PC-9 (cell line): ENCODE results near the gene MOK.

ENCODE experiments used
- EZH2 ChIP-seq: fragments of 200-600 bp; sonication (generic); IDR thresholded peaks from 2 replicates; pipeline ENCODE4 v1.8.0; 2017; ENCODE audit warnings: antibody characterized with exemption, low read depth
- TF ChIP-seq, protein P1 (sequence below): fragments of 200-600 bp; sonication (generic); conservative IDR thresholded peaks from 2 replicates; pipeline ENCODE4 v1.6.1; 2017; ENCODE audit warnings: mixed run types, antibody characterized with exemption, mild to moderate bottlenecking, moderate library complexity

DNA sequence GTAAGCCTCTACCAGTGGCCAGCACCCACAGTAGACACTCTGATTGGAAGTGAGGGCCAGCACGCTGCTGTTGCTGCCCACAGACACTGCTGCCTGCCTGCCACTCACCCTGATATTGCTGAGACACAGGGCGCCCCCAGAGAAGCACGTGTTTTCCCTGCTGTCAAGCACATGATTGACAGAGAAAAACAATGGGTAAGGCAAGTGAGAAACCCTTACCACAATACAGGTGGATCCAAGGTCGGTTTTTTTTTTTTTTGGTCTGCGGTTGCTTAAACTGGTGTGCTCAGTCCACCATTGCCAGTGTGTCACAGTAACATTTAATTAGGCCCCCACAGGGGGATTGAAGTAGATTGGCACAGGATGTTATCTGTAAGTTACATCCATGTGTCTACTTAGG lies 99.4 kb downstream of the MOK start:
- TF ChIP-seq, protein P1, sequence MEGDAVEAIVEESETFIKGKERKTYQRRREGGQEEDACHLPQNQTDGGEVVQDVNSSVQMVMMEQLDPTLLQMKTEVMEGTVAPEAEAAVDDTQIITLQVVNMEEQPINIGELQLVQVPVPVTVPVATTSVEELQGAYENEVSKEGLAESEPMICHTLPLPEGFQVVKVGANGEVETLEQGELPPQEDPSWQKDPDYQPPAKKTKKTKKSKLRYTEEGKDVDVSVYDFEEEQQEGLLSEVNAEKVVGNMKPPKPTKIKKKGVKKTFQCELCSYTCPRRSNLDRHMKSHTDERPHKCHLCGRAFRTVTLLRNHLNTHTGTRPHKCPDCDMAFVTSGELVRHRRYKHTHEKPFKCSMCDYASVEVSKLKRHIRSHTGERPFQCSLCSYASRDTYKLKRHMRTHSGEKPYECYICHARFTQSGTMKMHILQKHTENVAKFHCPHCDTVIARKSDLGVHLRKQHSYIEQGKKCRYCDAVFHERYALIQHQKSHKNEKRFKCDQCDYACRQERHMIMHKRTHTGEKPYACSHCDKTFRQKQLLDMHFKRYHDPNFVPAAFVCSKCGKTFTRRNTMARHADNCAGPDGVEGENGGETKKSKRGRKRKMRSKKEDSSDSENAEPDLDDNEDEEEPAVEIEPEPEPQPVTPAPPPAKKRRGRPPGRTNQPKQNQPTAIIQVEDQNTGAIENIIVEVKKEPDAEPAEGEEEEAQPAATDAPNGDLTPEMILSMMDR = no peak
- no peak for TF ChIP-seq EZH2
